AML-193 (cell line): ENCODE results near the gene XKR7.

Experiments used
- DNase-seq, 2 experiments: peaks; one replicate each; lab custom pipeline; 2025; lab: John Stamatoyannopoulos, UW

Gene XKR7

DNA sequence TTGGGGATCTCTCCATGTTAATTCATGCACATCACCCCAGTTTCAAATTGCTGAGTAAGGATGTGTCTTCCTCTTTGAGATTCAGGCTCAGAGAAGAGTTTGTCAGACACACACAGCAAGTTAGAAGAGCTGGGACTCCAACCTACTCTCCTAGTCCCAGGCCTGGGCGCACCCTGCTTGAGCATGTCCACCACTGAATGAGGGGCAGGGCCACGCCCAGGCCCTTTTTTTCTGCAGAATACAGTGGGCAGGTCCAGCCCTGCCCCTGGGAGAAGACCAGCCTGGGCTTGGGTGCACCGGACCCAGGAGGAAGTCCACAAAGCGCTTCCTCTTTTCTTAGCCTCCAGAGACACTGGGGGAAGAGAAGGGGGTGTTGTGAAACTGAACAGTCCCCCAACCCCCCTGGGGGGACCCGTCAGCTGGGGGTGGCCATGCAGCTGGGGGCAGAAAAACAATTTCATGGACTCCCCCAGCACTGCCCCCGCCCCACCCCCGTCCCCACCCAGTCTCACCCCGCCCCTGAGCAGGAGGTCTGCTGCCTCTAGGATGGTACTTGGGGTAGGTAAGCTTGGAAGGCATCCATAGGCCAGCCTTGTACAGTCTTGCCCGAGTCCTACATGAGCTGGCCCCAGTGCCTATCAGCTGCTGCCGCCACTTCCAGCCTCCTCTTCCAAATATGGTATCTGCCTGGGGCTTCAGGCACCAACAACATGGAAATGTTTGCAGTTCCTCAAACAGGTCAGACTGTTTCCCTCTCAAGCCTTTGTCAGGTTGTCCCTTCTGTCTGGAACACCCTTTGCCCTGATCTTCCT is 72.4 kb downstream of the XKR7 start:
- DNase-seq: peak; percentile 93 to 95

DNA sequence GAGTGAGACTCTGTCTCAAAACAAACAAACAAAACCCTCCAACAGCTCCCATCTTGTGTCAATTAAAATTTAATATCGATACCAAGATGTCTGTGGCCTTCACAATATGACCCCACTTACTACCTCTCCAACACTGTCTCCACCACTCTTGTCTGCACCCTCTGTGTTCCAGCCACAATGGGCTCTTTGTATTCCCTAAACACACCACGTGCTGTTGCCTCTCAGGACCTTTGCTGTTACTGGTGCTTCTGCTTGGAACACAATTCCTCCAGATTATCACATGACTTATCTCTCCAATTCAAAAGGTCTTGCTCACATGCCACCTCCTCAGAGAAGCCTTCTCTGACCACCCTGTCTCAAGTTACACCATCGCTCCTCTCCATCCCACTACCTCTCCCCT is 78.0 kb downstream of the XKR7 start:
- DNase-seq: no peak

- DNase-seq: no peak
These were observed 82.4 kb downstream of the XKR7 start for GRCh38 chr20:32050324-32050841.

- DNase-seq: peak; percentile 46 to 72
These were observed 83.1 kb downstream of the XKR7 start for GRCh38 chr20:32050851-32051556.

- no peak for DNase-seq
These were observed 83.8 kb downstream of the XKR7 start for GRCh38 chr20:32051720-32052089.

GRCh38 chr20:32052090-32052777 is 84.3 kb downstream of the XKR7 start, which contains the start of gene HCK:
Gene HCK, plus strand, starts transcription at chr20:32052242.
- peak; percentile 61 to 62 for DNase-seq

DNA sequence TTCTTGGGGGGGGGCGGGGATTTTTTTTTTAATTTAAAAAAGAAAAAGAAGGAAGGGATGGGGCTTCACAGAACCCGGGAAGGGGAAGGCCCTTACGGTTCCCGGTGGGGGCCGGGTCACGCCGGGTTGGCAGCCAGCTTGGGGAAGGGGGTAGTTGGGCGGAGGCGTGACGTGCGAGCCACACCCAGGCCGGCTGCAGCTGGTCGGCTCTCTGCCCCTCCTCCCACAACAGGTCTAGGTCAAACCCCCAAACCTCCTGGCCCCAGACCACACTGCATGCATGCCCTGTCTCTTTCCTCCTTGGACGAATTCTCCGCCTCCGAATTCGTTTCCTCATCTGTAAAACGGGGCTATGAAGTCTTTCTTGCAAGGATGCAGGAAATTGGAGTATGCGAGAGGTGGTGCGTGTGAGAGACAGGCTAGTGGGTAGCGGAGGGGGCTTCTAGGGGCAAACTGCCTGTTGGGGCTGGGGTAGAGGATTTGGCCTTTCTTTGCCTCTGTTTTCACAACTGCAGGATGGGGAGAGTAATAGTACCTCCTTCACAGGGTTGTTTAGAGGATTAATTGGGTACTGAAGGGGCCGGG is 84.9 kb downstream of the XKR7 start:
- peak; percentile 51 to 54 for DNase-seq
